ENCODE measurements around the gene ABCG1. TPM values are rescaled to one million over a fixed set of nuclear protein-coding genes. Genes with fewer than 3 reads are reported as not detected.
A peak's percentile ranks its signal among the peaks of the same experiment; 100 is the strongest.

ABCG1 gene
- total RNA-seq, result 86.3 TPM
- 10 to 100 TPM; 17.0 to 43.1 (median 23.5) TPM for polyA plus RNA-seq

DNA sequence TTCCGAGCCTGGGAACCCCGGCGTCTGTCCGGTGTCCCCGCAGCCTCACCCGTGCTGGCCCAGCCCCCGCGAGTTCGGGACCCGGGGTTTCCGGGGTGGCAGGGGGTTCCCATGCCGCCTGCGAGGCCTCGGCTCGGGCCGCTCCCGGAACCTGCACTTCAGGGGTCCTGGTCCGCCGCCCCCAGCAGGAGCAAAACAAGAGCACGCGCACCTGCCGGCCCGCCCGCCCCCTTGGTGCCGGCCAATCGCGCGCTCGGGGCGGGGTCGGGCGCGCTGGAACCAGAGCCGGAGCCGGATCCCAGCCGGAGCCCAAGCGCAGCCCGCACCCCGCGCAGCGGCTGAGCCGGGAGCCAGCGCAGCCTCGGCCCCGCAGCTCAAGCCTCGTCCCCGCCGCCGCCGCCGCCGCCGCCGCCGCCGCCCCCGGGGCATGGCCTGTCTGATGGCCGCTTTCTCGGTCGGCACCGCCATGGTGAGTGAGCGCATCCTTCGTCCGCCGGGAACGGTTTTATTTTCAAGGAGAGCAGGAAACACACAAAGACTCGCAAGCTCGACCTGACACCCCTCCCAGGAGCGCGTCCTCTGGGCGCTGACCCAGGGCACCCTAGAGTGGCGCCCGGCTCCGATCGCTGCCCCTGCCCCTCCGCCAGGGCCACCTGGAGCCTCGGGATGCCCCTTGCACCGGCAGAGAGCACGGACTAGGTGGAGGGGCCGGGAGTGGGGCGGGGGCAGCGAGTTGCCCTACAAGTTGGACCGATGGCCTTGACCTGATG, at the start of gene ABCG1:
Gene ABCG1, plus strand, starts transcription at position 305 of the 770 bp plus-strand sequence. Its CDS starts 123 bp downstream, at position 428.
- peaks cover 15% of the 10 kb centered on the region for H3K36me3 Mint-ChIP-seq
- ATAC-seq (ENCODE audit: low read depth in 2 of 2), result peak; percentile 10 to 24
- H3K27ac Mint-ChIP-seq, result peak within 1 kb of the TSS; percentile 76 to 96 (median 92)
- Histone ChIP-seq H3K27ac (ENCODE audit: insufficient read depth, low read length, poor library complexity, severe bottlenecking) (peak within 1 kb of the TSS; percentile 86), H3K36me3 (ENCODE audit: control insufficient read depth, insufficient read depth, low read length) (no peaks in the 10 kb centered on the region), H3K4me1 (ENCODE audit: control insufficient read depth, insufficient read depth, low read length, poor library complexity, severe bottlenecking) (peaks cover 28% of the 10 kb centered on the region), H3K27me3 (ENCODE audit: control insufficient read depth, insufficient read depth, low read length) (no peaks in the 10 kb centered on the region), H3K9me3 (ENCODE audit: control insufficient read depth in 2 of 2, low read length in 2 of 2) (no peaks in the 10 kb centered on the region), H3K4me3 (ENCODE audit: low read depth, low read length) (peak within 1 kb of the TSS; percentile 94)
- DNase-seq, result peak; percentile 40 to 59 (median 47)
- H3K9me3 Mint-ChIP-seq, result peaks cover 0 to 4% (median 2%) of the 10 kb centered on the region in 7 donors
- peaks cover 4% of the 10 kb centered on the region for H3K27me3 Mint-ChIP-seq
- H3K4me3 Mint-ChIP-seq, result peak within 1 kb of the TSS; percentile 89 to 94 (median 93)
- peaks cover 0 to 36% (median 28%) of the 10 kb centered on the region in 4 donors for H3K4me1 Mint-ChIP-seq

GRCh38 chr21:42169758-42170157, 49.2 kb upstream of the ABCG1 start:
- Mint-ChIP-seq H3K9me3 (no peaks in the 10 kb centered on the region), H3K4me3 (no peak overlapping the region), H3K27me3 (peaks cover 4% of the 10 kb centered on the region), H3K4me1 (peaks cover 0 to 11% (median 5%) of the 10 kb centered on the region in 4 donors), H3K36me3 (no peaks in the 10 kb centered on the region), H3K27ac (peak overlapping the region in 1 of 3 donors; percentile 43)
- Histone ChIP-seq H3K9me3 (ENCODE audit: control insufficient read depth in 2 of 2, low read length in 2 of 2) (no peaks in the 10 kb centered on the region), H3K4me1 (ENCODE audit: control insufficient read depth, insufficient read depth, low read length, poor library complexity, severe bottlenecking) (no peaks in the 10 kb centered on the region), H3K36me3 (ENCODE audit: control insufficient read depth, insufficient read depth, low read length) (no peaks in the 10 kb centered on the region), H3K27ac (ENCODE audit: insufficient read depth, low read length, poor library complexity, severe bottlenecking) (no peak overlapping the region), H3K4me3 (ENCODE audit: low read depth, low read length) (no peak overlapping the region), H3K27me3 (ENCODE audit: control insufficient read depth, insufficient read depth, low read length) (no peaks in the 10 kb centered on the region)
- DNase-seq (no peak), ATAC-seq (ENCODE audit: low read depth in 2 of 2) (no peak)

- Mint-ChIP-seq H3K36me3 (no peaks in the 10 kb centered on the region), H3K9me3 (no peaks in the 10 kb centered on the region), H3K4me3 (no peak overlapping the region), H3K27ac (peak overlapping the region in 1 of 3 donors; percentile 39), H3K4me1 (peaks cover 0 to 11% (median 5%) of the 10 kb centered on the region in 4 donors), H3K27me3 (peaks cover 9% of the 10 kb centered on the region)
- H3K9me3 ChIP-seq (ENCODE audit: control insufficient read depth in 2 of 2, low read length in 2 of 2), result no peaks in the 10 kb centered on the region
- no peaks in the 10 kb centered on the region for H3K36me3 ChIP-seq (ENCODE audit: control insufficient read depth, insufficient read depth, low read length)
- DNase-seq (no peak), ATAC-seq (ENCODE audit: low read depth in 2 of 2) (no peak)
- no peak overlapping the region for H3K4me3 ChIP-seq (ENCODE audit: low read depth, low read length)
- no peaks in the 10 kb centered on the region for H3K27me3 ChIP-seq (ENCODE audit: control insufficient read depth, insufficient read depth, low read length)
- H3K27ac ChIP-seq (ENCODE audit: insufficient read depth, low read length, poor library complexity, severe bottlenecking), result no peak overlapping the region
- no peaks in the 10 kb centered on the region for H3K4me1 ChIP-seq (ENCODE audit: control insufficient read depth, insufficient read depth, low read length, poor library complexity, severe bottlenecking)
Observed at GRCh38 chr21:42171091-42172053, 47.6 kb upstream of the ABCG1 start.

- H3K9me3 ChIP-seq (ENCODE audit: control insufficient read depth in 2 of 2, low read length in 2 of 2), result no peaks in the 10 kb centered on the region
- no peak overlapping the region for H3K4me3 ChIP-seq (ENCODE audit: low read depth, low read length)
- DNase-seq (no peak), ATAC-seq (ENCODE audit: low read depth in 2 of 2) (no peak)
- H3K36me3 Mint-ChIP-seq, result no peaks in the 10 kb centered on the region
- no peaks in the 10 kb centered on the region for H3K36me3 ChIP-seq (ENCODE audit: control insufficient read depth, insufficient read depth, low read length)
- peaks cover 0 to 12% (median 5%) of the 10 kb centered on the region in 4 donors for H3K4me1 Mint-ChIP-seq
- no peaks in the 10 kb centered on the region for H3K4me1 ChIP-seq (ENCODE audit: control insufficient read depth, insufficient read depth, low read length, poor library complexity, severe bottlenecking)
- no peaks in the 10 kb centered on the region for H3K9me3 Mint-ChIP-seq
- peaks cover 9% of the 10 kb centered on the region for H3K27me3 Mint-ChIP-seq
- no peak overlapping the region for H3K27ac ChIP-seq (ENCODE audit: insufficient read depth, low read length, poor library complexity, severe bottlenecking)
- H3K4me3 Mint-ChIP-seq, result no peak overlapping the region
- no peak overlapping the region for H3K27ac Mint-ChIP-seq
- H3K27me3 ChIP-seq (ENCODE audit: control insufficient read depth, insufficient read depth, low read length), result no peaks in the 10 kb centered on the region
Observed at GRCh38 chr21:42172596-42173483, 46.1 kb upstream of the ABCG1 start.

DNA sequence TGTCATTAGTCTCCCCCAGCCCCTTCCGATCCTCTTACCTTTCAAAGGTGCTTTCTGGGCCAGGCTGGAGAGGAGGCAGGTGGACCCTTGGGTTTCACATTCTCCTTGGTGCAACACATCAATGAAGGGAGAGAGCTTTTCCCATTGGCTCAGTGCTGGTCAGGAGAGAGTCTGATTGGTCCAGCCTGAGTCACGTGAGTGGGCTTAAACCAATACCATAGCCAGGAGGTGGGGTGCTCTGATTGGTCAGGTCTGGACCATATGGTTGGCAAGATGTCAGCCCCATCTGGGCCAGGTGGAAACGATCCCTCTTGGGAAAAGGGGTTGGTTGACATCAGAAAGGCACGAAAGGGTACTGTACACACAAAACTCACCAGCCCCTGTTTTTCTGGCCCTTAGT, 44.8 kb upstream of the ABCG1 start:
- Histone ChIP-seq H3K4me3 (ENCODE audit: low read depth, low read length) (no peak overlapping the region), H3K27ac (ENCODE audit: insufficient read depth, low read length, poor library complexity, severe bottlenecking) (no peak overlapping the region), H3K27me3 (ENCODE audit: control insufficient read depth, insufficient read depth, low read length) (no peaks in the 10 kb centered on the region), H3K4me1 (ENCODE audit: control insufficient read depth, insufficient read depth, low read length, poor library complexity, severe bottlenecking) (no peaks in the 10 kb centered on the region), H3K36me3 (ENCODE audit: control insufficient read depth, insufficient read depth, low read length) (no peaks in the 10 kb centered on the region), H3K9me3 (ENCODE audit: control insufficient read depth in 2 of 2, low read length in 2 of 2) (no peaks in the 10 kb centered on the region)
- Mint-ChIP-seq H3K36me3 (no peaks in the 10 kb centered on the region), H3K27me3 (peaks cover 18% of the 10 kb centered on the region), H3K9me3 (no peaks in the 10 kb centered on the region), H3K27ac (no peak overlapping the region), H3K4me1 (peaks cover 0 to 12% (median 5%) of the 10 kb centered on the region in 4 donors), H3K4me3 (no peak overlapping the region)
- ATAC-seq (ENCODE audit: low read depth in 2 of 2) (no peak), DNase-seq (no peak)

DNA sequence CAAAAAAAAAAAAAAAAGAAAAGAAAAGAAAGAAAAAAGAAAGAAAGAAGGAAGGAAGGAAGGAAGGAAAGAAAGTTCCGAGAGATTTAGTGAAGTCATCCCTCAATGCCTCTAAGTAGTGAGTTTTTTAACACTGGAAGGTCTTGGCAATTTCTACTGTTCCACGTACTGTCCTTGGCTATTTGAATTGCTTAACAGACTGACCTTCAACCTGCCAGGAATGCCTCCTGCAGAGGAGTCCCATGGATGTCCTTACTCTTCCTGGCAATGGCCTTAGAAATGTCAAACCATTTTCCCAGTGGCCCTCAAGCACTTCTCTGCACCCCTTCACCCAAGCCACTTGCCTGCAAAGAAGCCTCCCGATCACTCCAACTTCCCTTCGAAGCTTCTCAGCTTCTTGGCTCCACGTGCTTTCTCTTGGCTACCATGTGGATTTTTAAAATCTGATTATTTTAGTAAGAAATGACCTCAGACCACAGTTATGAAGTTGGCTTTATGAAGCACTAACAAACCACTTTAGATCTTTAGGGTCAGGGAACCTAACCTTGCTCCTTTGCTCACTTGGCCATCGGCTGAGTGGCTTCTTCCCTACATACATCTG, 43.7 kb upstream of the ABCG1 start:
- Mint-ChIP-seq H3K36me3 (no peaks in the 10 kb centered on the region), H3K4me3 (no peak overlapping the region), H3K27me3 (peaks cover 18% of the 10 kb centered on the region), H3K27ac (no peak overlapping the region), H3K4me1 (peaks cover 0 to 7% (median 2%) of the 10 kb centered on the region in 4 donors), H3K9me3 (no peaks in the 10 kb centered on the region)
- DNase-seq, result no peak
- no peaks in the 10 kb centered on the region for H3K9me3 ChIP-seq (ENCODE audit: control insufficient read depth in 2 of 2, low read length in 2 of 2)
- H3K4me3 ChIP-seq (ENCODE audit: low read depth, low read length), result no peak overlapping the region
- H3K36me3 ChIP-seq (ENCODE audit: control insufficient read depth, insufficient read depth, low read length), result no peaks in the 10 kb centered on the region
- H3K27ac ChIP-seq (ENCODE audit: insufficient read depth, low read length, poor library complexity, severe bottlenecking), result no peak overlapping the region
- no peak for ATAC-seq (ENCODE audit: low read depth in 2 of 2)
- no peaks in the 10 kb centered on the region for H3K27me3 ChIP-seq (ENCODE audit: control insufficient read depth, insufficient read depth, low read length)
- H3K4me1 ChIP-seq (ENCODE audit: control insufficient read depth, insufficient read depth, low read length, poor library complexity, severe bottlenecking), result no peaks in the 10 kb centered on the region

DNA sequence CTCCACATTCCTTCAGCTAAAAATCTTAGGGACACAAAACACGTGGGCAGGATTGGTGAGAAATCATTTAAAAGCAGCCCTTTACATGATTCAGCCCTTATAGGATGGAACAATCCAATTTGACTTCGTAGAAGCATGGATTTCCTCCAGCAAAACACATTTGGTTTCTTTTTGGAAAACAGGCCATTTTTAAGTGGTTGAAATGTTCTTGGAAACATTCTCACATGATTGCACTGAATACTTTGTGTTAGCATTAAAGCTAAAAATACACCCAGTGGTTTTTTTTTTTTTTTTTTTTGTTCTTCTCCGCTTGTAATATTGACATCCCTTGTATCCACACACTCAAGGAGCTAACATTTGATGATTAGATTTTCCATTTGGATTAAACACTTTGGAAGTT, 42.1 kb upstream of the ABCG1 start:
- Histone ChIP-seq H3K36me3 (ENCODE audit: control insufficient read depth, insufficient read depth, low read length) (no peaks in the 10 kb centered on the region), H3K9me3 (ENCODE audit: control insufficient read depth in 2 of 2, low read length in 2 of 2) (no peaks in the 10 kb centered on the region), H3K27me3 (ENCODE audit: control insufficient read depth, insufficient read depth, low read length) (no peaks in the 10 kb centered on the region), H3K4me1 (ENCODE audit: control insufficient read depth, insufficient read depth, low read length, poor library complexity, severe bottlenecking) (no peaks in the 10 kb centered on the region), H3K4me3 (ENCODE audit: low read depth, low read length) (no peak overlapping the region), H3K27ac (ENCODE audit: insufficient read depth, low read length, poor library complexity, severe bottlenecking) (no peak overlapping the region)
- Mint-ChIP-seq H3K27ac (no peak overlapping the region), H3K36me3 (no peaks in the 10 kb centered on the region), H3K9me3 (no peaks in the 10 kb centered on the region), H3K4me1 (peaks cover 0 to 3% (median 0%) of the 10 kb centered on the region in 4 donors), H3K27me3 (peaks cover 18% of the 10 kb centered on the region), H3K4me3 (no peak overlapping the region)
- DNase-seq, result no peak
- ATAC-seq (ENCODE audit: low read depth in 2 of 2), result no peak

All from CD4-positive, CD25-positive, alpha-beta regulatory T cell (primary cell).